Esophagus muscularis mucosa (tissue), 4 donors: ENCODE results near the gene WNT1.

Experiments used
- EP300 ChIP-seq: sonication (generic); formaldehyde crosslinking; IDR thresholded peaks from one replicate; pipeline ENCODE4 v1.6.1; 2017; ENCODE audit warnings: antibody characterized with exemption
- POLR2A ChIP-seq: fragments of 450-650 bp; IDR thresholded peaks from one replicate; pipeline ENCODE4 v1.6.1; 2017; ENCODE audit warnings: antibody characterized with exemption, moderate library complexity, mild to moderate bottlenecking, low read depth
- POLR2AphosphoS5 ChIP-seq, 2 donors: sonication (generic); formaldehyde crosslinking; IDR thresholded peaks; one replicate each; pipeline ENCODE4 v1.6.1; 2017; ENCODE audit warnings: antibody characterized with exemption in 2 of 2
- TF ChIP-seq, protein P1 (sequence below), 3 experiments: fragments of 200-600 bp in 2 of 3; fragments of 450-650 bp in 1 of 3; sonication (generic) in 2 of 3; IDR thresholded peaks; one replicate each; pipeline ENCODE4 v1.5.1; 2017 to 2019; ENCODE audit warnings: antibody characterized with exemption in 3 of 3, mild to moderate bottlenecking in 2 of 3, moderate library complexity in 1 of 3

DNA sequence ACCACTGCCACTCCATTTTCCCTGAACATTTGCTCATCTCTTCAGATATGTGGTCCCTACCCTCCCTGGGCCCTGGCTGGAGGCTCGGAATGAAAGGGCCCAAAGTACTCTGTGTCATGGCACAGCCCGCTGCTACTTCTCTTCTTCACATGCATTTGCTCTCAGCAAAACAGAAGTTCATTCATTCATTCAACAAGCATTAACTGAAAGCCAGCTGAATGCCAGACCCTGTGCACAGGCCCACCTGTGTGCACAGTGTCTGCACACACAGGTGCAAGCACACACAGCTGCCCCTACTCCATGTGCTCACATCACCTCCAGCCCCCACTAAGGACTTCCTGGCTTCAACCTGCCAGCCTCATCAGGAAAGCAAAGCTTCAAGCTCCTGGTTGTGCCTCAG, 7.8 kb downstream of the WNT1 start:
- TF ChIP-seq, protein P1, sequence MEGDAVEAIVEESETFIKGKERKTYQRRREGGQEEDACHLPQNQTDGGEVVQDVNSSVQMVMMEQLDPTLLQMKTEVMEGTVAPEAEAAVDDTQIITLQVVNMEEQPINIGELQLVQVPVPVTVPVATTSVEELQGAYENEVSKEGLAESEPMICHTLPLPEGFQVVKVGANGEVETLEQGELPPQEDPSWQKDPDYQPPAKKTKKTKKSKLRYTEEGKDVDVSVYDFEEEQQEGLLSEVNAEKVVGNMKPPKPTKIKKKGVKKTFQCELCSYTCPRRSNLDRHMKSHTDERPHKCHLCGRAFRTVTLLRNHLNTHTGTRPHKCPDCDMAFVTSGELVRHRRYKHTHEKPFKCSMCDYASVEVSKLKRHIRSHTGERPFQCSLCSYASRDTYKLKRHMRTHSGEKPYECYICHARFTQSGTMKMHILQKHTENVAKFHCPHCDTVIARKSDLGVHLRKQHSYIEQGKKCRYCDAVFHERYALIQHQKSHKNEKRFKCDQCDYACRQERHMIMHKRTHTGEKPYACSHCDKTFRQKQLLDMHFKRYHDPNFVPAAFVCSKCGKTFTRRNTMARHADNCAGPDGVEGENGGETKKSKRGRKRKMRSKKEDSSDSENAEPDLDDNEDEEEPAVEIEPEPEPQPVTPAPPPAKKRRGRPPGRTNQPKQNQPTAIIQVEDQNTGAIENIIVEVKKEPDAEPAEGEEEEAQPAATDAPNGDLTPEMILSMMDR (IDR thresholded peaks at IDR 0.05), result no peak
- TF ChIP-seq POLR2AphosphoS5 (IDR thresholded peaks at IDR 0.05), result no peak
- TF ChIP-seq POLR2A, result no peak
- TF ChIP-seq EP300, result no peak
